ENCODE results near the gene DPF3.

DPF3 gene

DNA sequence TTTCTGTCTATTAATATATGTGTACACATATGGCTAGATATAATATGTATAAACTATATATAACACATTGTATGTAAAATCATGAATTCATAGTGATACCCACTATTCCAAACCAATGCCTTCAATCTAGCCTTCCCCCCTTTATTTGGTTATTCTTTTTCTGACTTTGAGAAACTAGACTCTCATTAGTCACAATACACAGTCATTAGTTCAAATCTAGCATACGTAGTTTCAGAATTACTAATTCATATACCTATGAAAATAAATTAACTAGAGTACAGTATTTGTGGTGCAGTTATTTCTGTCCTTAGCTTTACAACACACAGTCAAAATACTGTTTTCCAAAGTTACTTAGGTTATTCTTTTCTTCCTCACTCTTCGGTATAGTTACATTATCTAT lies 268.2 kb downstream of the DPF3 start:
- TF ChIP-seq, protein P1, sequence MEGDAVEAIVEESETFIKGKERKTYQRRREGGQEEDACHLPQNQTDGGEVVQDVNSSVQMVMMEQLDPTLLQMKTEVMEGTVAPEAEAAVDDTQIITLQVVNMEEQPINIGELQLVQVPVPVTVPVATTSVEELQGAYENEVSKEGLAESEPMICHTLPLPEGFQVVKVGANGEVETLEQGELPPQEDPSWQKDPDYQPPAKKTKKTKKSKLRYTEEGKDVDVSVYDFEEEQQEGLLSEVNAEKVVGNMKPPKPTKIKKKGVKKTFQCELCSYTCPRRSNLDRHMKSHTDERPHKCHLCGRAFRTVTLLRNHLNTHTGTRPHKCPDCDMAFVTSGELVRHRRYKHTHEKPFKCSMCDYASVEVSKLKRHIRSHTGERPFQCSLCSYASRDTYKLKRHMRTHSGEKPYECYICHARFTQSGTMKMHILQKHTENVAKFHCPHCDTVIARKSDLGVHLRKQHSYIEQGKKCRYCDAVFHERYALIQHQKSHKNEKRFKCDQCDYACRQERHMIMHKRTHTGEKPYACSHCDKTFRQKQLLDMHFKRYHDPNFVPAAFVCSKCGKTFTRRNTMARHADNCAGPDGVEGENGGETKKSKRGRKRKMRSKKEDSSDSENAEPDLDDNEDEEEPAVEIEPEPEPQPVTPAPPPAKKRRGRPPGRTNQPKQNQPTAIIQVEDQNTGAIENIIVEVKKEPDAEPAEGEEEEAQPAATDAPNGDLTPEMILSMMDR (IDR thresholded peaks at IDR 0.05; ENCODE audit: borderline replicate concordance, insufficient read depth, low read depth, low read length), result no peak

DNA sequence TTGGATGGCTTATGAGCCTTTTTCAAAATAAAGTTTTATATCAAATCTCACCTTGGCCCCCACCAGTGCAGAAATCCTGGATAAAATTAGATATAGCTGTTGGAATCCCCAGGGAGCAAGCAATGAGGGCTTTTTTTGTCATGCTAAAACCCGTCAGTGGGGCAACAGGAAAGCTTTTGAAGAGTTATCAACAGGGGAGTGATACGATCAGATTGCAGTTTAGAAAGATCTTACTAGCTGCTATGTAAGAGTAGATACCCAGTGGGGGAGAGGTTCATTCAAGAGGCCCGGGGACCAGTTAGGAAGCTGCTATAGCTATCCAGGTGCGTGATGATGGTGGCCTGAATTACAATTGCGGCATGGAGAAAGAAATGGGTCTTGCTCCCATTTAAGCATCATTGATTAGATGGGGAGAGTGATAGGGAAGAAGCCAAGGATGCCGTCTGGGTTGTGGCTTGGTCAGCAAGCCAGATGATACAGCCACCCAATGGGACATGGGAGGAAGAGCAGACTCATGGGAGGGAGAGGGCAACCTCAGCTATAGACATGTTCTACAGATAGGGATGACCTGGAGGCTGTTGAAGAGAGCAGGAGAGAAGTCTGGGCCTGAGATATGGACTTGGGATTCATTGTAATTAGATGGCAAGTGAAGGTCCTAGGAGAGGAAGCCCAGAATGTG lies 272.4 kb downstream of the DPF3 start:
- H3K4me3 ChIP-seq (ENCODE audit: low read depth, low read length), result no peak overlapping the region
- TF ChIP-seq, protein P1 (IDR thresholded peaks at IDR 0.05; ENCODE audit: borderline replicate concordance, insufficient read depth, low read depth, low read length), result no peak

More for the DNA sequence above, 268.2 kb downstream of the DPF3 start:
- no peak overlapping the region for H3K4me3 ChIP-seq (ENCODE audit: low read depth, low read length)

DNA sequence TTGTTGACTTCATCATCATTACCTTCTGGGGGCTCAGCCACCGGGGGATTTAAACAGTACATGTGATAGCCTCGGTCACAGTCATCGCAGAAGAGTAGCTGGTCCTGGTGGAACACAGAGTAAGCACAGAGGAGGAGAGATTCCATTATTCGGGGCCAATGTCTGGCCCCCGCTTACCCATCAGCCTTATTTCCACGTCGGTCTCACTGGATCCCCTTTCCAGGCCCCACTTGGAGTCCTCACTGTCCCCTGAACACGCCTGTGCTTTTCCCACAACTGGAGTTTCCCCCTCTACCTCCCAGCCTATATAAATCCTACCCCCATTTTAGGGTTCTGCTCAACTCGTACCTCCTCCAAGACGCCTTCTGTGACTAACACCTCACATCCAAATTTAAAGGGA lies 274.0 kb downstream of the DPF3 start:
- TF ChIP-seq, protein P1 (IDR thresholded peaks at IDR 0.05; ENCODE audit: borderline replicate concordance, insufficient read depth, low read depth, low read length), result no peak
- no peak overlapping the region for H3K4me3 ChIP-seq (ENCODE audit: low read depth, low read length)

DNA sequence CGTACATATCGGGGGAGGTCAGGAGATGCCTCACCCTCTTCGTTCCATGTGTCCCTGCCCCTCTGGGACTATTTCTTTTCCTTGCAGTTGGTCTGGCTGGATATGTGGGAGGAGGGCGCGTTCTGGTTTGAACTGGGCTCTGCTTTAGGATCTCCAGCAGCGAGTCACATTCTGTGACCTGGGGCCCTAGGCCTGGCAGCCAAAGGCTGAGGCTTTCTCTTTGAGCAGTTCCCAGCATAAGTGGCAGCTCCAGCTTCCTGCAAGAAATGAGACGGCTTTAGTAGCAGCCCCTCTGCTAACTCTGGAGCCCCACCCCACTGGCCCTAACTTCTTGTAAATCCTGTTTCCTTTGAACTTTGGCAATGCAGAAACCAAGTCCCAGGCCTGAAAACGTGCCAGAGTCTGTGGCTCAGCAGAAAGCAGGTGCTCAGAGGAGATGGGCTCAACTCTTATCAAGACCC lies 274.8 kb downstream of the DPF3 start:
- no peak overlapping the region for H3K4me3 ChIP-seq (ENCODE audit: low read depth, low read length)
- TF ChIP-seq, protein P1 (IDR thresholded peaks at IDR 0.05; ENCODE audit: borderline replicate concordance, insufficient read depth, low read depth, low read length), result no peak

DNA sequence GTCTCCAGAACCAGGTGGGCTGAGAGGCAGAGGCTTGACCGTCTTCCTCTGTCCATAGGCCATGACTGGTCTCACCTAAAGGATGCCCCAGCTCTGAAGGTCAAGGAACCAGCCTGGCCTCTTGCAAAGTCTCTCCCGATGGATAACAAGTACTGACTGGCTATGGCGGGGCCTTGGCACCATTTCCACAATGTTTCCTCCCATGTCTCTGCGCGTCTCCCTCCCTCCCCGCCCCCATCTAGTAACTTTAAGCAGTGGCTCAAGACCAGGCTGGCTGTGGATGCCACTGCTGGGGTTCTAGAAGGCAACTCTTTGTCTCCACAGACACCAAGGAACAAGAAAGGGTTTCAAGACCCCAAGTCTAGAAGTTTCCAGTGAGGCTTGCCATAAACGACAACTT lies 275.5 kb downstream of the DPF3 start:
- no peak overlapping the region for H3K4me3 ChIP-seq (ENCODE audit: low read depth, low read length)
- TF ChIP-seq, protein P1 (IDR thresholded peaks at IDR 0.05; ENCODE audit: borderline replicate concordance, insufficient read depth, low read depth, low read length), result no peak

DNA sequence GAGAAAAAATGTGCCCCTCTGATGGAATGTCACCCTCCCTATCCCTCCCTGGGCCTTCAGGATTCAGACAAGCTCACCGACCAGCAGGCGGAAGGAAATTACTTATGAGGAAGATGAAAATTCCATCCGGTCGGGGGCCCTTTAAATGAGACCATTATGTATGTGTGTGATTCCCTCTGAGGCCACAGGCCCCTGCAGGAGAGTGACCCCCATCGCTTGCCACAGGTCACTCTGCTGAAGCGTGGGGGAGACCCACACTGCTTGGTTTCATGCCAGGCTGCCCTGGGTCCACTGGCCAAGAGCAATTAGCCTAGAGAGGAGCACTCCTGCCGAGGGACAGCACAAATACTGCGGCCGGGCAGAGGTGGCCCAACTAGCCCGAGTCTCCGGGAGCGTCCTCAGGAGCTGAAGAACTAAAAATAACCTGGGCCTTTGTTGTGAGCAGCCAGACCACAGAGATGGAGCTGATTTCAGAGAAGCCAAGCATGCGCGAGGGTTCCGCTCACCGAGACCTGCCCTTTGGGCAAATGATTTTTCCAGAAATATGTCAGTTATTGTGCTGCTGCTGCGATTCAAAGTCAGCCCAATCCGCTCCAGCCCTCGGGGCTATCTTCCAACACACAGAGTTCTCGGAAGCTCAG lies 276.4 kb downstream of the DPF3 start:
- TF ChIP-seq, protein P1 (IDR thresholded peaks at IDR 0.05; ENCODE audit: borderline replicate concordance, insufficient read depth, low read depth, low read length), result no peak

DNA sequence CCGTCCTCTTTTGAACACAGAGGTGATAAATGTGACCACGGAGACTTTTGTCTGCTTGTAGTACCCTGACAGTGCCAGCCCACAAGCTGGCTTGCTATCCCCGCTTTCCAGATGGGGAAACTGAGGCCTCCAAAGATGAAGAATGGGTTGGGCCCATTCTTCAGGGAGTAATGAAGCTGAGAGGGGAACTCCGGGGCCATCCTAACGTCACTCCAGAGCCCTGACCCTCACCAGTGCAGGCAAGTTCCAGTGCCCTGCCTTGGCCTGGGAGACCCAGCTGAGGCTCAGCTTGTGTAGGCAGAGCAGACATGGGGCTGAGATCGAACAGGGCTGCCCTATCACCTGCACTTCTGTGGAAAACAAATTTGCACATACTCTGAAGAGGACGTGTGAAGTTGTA lies 277.1 kb downstream of the DPF3 start:
- no peak overlapping the region for H3K4me3 ChIP-seq (ENCODE audit: low read depth, low read length)
- TF ChIP-seq, protein P1 (IDR thresholded peaks at IDR 0.05; ENCODE audit: borderline replicate concordance, insufficient read depth, low read depth, low read length), result no peak

More for the DNA sequence above, 276.4 kb downstream of the DPF3 start:
- H3K4me3 ChIP-seq (ENCODE audit: low read depth, low read length), result no peak overlapping the region
